ENCODE measurements around the gene FHIT.
"Not testable (repeated sequence)": the region's sequence is repeated elsewhere in the genome, so short reads cannot be mapped to it uniquely, and the experiment has no call there.

FHIT gene

GRCh38 chr3:61051666-61052065 lies 199.6 kb downstream of the FHIT start:
- no peak for DNase-seq

DNA sequence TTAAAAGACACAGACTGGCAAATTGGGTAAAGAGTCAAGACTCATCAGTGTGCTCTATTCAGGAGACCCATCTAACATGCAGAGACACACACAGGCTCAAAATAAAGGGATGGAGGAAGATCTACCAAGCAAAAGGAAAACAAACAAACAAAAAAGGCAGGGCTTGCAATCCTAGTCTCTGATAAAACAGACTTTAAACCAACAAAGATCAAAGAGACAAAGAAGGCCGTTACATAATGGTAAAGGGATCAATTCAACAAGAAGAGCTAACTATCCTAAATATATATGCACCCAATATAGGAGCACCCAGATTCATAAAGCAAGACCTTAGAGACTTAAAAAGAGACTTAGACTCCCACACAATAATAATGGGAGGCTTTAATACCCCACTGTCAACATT lies 206.1 kb downstream of the FHIT start:
- DNase-seq = not testable (repeated sequence)

GRCh38 chr3:61043156-61043555 lies 208.1 kb downstream of the FHIT start:
- DNase-seq = no peak

DNA sequence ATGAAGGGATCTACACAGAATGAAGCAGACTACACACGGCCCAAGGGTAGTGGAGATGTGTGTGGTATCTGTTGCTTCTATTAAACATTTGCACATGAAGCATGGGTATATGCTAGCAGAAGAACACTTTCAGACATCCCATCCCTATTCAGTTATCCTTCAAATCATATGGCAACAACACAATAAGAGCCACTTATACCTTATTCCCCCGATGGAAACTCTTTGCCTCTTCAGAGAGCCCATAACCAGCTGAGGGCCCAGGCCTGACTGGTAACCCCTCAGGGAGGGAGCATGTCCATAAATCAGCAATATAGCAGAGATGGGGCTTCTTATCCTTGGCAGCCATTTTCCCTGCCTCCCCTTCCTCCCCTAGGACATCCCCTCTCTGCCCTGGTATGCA lies 210.6 kb downstream of the FHIT start:
- DNase-seq = no peak

DNA sequence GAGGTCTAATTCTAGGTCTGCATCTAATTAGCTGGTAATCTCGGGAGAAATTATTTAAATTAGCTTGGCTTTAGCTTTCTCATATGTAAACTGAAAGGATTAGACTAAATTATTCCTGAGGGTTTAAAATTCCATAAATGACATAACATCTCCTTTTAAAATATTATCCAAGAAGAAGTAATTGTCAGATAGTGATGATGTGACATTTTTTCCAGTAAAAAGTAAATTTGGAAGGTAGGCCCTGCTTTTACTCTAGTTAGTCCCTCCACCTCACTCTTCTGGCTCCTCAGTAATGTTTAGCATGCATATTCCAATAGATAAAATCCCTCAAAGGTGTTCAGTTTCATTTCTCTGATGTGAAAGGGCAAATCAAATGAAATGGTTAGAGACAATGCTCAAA lies 215.7 kb downstream of the FHIT start:
- DNase-seq = no peak

DNA sequence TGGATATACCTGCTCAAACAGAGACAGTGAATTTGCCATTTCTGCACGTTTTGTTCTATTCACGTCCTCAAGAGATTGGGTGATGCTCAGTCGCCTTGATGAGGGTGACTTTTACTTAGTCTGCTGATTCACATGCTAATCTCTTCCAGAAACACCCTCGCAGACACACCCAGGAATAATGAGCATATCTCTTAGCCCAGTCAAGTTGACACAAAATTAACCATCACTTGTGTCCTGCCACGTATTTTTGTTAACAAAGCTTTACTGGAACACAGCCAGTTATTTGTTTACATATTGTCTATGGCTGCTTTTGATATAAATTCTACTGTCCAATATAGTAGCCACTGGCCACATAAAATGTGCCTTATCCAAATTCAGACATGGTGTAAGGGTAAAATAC lies 218.3 kb downstream of the FHIT start:
- no peak for DNase-seq

GRCh38 chr3:61031503-61031902 lies 219.7 kb downstream of the FHIT start:
- DNase-seq = no peak

DNA sequence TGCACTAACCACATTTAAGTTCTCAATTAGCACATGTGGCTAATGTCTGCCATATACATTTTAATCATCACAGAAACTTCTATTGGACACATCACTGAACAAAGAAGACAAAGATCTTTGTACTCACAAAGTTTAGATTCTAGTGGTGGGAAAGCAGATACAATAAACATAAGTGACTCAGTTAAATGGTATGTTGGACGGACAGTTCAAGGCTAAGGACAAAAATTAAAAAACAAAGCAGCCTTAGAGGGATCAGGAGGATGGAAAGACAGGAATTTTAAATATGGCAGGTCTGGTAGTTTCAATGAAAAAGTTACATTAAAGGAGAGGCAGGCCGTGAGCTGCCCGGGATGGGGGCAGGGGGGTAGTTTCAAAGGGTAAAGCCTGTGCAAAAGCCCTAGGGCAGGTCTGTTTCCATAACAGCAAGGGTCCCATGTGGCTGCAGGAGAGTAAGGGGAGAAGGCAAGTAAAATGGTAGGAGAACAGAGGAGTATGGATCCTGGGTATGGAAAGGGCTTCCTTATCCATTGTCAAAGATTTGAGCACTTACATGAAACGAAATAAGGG lies 220.7 kb downstream of the FHIT start:
- DNase-seq = no peak

DNA sequence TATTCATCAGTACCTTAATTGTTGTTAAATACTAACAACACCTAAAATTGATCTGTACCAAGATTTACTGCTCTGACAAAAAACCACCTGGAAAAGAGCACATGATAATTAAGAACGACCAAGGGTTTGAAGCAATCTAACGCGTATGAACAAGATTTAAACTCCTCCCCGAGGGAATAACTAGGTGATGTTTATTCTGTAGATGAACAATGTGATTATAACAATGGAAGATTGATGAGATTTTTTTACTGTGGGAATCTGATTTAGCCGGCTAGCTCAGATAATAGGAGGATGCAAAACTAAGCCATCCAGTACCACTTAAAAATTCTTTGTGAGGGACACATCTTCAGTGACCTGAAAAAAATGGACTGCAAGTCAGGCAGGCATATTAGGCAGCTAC lies 222.1 kb downstream of the FHIT start:
- no peak for DNase-seq

- no peak for DNase-seq
Measured at GRCh38 chr3:61018807-61019206, 232.4 kb downstream of the FHIT start.

DNA sequence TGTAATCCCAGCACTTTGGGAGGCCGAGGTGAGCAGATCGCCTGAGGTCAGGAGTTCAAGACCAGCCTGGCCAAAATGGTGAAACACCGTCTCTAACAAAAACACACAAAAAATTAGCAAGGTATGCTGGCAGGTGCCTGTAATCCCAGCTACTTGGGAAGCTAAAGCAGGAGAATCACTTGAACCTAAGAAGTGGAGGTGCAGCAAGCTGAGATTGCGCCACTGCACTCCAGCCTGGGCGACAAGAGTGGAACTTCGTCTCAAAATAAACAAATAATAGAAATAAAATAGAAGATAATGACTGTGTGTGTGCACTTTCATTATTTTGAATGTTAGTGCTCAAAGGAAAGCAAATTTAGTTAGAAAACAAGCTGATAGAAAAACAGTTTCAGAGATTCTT lies 234.2 kb downstream of the FHIT start:
- not testable (repeated sequence) for DNase-seq

GRCh38 chr3:61015859-61016258 lies 235.4 kb downstream of the FHIT start:
- DNase-seq = no peak

GRCh38 chr3:61015408-61015807 lies 235.8 kb downstream of the FHIT start:
- no peak for DNase-seq

DNA sequence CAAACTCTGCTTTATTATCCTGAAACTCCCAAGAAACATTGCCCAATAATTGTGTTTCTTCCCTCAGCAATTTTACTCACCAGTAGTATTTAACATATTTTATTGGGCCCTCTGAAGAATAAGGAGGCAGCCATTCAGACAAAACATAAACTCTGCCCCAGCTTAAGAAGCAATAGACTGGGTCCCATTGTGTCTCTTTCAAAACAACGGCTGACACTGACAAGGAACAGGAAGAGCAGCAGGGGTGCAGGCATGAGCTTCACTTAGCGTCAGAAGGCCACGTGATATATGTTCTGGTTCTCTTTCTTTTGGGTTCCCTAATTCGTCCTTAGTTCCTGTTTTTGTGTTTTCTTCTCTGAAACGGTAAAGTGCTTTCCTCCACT lies 242.3 kb downstream of the FHIT start:
- DNase-seq = no peak

DNA sequence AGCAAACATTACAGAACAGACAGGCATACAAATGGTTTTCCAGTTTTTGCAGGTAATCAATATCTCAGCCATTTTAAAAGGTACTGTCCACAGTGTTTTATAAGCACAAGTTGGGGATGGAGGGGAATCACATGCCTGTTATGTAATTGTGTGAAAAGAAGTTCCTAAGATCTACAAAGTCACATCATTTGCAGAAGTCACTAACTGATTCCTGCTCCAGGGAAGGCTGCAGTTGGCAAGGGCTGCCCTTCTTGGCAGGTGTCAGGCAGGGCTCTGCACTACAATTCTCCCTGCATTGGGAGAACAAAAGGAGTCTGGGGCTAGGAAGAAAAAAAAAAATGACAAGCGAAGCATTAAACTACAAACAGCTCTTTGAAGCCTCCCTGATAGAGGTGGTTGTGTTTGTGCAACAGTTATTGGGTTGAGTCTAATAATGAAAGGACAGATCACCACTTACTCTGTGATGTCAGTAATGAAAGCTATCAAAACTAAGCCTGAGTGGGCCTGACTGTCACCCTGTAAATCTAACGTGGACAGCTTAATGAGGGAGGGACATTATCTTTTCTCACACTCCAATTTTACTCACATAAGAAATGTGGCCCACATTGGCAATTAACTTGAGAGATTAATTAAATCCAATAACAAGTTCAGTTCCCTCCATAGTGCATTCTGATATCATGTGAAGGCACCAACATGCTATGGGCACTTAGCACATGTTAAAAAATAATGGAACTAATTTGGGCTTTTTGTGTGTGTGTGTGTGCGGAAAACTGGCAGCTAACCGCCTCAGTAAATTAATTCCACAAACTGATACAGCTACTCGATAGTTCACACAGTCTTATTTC lies 242.9 kb downstream of the FHIT start:
- DNase-seq = no peak

DNA sequence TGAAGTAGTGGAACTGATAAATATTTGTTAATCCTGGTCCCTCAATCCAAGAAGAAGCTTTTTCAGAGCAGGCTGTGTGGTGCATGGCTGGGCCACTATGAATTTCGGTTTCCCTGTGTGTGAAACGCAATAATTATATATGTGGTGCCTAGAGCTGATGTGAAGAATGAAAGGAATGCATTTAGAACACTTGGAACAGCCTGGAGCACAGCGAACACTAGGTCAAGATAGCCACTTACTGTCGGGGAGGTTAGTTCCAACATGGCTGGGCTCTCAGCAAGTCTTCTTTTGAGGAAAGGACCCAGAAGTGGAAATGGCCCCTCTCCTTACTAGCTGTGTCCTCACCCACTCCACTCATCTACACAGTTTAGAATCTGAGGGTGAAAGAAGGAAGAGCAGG lies 245.7 kb downstream of the FHIT start:
- no peak for DNase-seq

DNA sequence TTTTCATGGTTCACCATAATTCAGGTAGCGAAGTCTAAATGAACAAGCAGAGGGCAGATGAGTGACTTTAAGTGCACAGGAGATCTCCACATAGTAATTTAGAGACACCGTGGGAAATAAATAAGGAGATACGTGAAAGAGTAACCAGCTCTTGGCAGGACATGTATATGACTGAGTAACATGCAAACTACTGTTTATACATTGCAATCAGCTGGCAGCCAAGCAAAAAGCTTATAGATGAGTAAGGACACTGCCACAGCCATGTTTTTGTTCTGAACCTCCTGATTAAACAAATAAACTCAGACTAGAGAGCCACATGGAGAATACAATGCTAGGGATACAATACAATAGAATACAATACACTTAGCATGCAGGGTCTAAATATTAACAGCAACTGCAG lies 252.4 kb downstream of the FHIT start:
- DNase-seq = no peak

DNA sequence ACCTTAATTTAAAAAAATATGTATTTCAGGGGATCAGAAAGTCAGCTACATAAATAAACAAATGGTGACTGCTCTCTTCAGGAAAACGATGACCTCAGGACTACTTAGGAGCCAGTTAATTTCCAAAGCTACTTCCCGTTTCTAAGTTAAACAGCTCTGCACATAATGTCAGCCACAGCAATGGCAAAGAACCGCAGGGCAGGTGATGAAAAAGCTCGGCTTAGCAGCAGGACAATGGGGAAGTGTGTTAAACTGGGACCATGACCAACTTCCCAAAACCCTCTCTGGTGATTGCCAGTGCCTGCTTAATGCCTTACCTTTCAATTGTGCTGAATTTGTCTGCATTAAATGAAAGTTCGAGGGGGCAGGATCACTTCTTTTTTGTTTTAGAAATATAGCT lies 258.9 kb downstream of the FHIT start:
- DNase-seq = no peak

DNA sequence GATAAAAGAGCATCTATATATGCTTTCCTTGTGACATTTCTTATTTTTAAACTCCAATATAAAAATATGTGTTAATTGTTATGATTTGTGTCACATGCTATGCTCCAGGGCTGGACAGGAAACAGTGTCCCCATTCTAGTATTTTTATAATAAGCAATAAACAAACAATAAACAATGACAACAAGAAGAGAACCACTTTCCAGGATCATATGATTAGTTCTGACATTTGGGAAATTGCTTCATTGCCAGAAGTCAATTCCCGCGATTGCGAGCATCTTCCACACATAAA lies 260.9 kb downstream of the FHIT start:
- no peak for DNase-seq

GRCh38 chr3:60989626-60990441 lies 261.4 kb downstream of the FHIT start:
- no peak for DNase-seq

DNA sequence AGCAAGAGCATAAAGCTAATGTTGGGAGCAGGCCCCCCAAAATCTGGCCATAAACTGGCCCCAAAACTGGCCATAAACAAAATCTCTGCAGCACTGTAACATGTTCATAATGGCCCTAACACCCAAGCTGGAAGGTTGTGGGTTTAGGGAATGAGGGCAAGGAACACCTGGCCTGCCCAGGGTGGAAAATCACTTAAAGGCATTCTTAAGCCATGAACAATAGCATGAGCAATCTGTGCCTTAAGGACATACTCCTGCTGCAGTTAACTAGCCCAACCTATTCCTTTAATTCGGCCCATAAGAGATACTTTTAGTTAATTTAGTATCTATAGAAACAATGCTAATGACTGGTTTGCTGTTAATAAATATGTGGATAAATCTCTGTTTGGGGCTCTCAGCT lies 264.1 kb downstream of the FHIT start:
- not testable (repeated sequence) for DNase-seq

DNA sequence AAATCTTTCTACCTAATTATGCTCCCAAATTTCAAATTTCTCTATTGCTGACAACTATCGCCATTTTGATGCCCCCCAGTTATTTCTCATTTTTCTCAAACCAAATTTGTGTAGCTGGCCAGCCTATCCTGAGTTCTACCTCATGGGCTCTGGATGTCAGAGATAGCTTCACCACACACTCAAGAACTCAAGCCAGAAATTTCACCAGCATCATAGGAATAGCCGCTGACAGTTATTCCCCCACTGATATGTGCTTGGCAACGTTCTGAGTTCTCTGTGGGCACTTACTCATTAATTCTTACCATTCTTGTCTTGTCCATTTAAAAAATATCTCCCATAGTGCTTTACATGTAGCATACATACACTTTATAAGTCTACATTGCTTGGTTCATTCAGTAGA lies 264.7 kb downstream of the FHIT start:
- no peak for DNase-seq

DNA sequence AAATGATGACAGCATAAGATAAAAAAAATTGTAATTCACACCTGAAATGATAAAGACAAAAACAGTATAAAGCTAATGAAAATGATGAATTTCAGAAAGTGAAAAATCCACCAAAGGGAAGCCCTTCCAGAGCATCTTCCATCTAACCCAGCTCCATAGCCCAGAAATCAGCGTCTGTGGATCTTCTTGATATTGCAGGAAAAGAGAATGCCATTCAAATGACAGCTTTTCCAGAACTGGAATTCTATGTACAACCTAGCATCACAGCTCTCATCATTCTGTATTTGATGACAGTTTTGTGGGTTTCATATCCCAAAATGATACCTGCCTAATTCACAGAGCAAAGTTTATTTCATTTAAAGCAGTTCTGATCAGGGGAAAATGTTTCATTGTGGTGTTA lies 267.3 kb downstream of the FHIT start:
- DNase-seq = no peak

DNA sequence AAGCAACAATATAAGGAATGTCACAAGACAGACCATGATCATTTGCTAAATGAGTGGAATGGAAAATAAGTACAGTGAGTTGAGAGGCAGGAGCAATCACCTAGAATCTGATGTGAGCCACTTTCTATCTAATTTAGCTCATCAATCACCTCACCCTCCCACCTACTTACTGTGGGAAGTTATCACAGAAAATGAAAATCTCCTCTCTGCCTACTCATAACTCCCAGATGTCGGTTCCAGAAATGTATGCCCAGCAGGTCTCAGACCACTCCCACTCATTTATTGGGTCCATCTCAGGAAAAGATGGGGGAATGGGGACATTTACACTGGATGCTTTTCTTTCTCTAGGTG lies 270.9 kb downstream of the FHIT start:
- DNase-seq = no peak

Measured in activated CD4-positive, alpha-beta T cell treated with anti-CD3 and anti-CD28 coated beads for 4 hours (primary cell).